Body of pancreas (tissue), 4 donors: ENCODE measurements around the gene DOCK3.

Source experiments
- POLR2A ChIP-seq, 3 donors: fragments of 450-650 bp; IDR thresholded peaks; one replicate each; pipeline ENCODE4 v1.6.1; 2016; ENCODE audit warnings: antibody characterized with exemption in 3 of 3, mild to moderate bottlenecking in 2 of 3
- TF ChIP-seq, protein P1 (sequence below), 7 experiments: fragments of 450-650 bp in 4 of 7; fragments of 200-600 bp in 3 of 7; sonication (generic) in 3 of 7; IDR thresholded peaks; one replicate each; pipeline ENCODE4 v1.5.1; 2016 to 2019; ENCODE audit warnings: antibody characterized with exemption in 7 of 7

DNA sequence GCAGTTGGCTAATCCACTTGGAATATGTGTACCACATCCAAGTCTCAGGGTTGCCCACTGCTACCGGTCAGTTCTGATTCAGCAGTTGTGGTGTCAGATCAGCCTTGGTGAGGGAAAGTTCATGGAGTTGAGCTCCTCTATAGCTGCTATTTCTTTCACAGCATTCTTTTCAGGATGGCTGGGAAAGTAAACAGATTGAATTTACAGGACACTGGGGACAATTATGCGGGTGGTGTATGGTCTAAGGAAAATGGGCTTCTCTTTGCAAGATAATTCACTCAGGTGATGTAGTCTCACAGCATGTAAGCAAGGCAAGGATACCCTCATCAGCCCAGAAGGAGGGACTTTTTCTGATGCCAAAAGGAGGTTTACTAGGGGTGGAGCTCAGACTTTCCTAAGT, 249.9 kb downstream of the DOCK3 start:
- TF ChIP-seq, protein P1, sequence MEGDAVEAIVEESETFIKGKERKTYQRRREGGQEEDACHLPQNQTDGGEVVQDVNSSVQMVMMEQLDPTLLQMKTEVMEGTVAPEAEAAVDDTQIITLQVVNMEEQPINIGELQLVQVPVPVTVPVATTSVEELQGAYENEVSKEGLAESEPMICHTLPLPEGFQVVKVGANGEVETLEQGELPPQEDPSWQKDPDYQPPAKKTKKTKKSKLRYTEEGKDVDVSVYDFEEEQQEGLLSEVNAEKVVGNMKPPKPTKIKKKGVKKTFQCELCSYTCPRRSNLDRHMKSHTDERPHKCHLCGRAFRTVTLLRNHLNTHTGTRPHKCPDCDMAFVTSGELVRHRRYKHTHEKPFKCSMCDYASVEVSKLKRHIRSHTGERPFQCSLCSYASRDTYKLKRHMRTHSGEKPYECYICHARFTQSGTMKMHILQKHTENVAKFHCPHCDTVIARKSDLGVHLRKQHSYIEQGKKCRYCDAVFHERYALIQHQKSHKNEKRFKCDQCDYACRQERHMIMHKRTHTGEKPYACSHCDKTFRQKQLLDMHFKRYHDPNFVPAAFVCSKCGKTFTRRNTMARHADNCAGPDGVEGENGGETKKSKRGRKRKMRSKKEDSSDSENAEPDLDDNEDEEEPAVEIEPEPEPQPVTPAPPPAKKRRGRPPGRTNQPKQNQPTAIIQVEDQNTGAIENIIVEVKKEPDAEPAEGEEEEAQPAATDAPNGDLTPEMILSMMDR (IDR thresholded peaks at IDR 0.05): no peak
- TF ChIP-seq POLR2A (IDR thresholded peaks at IDR 0.05): no peak
